ENCODE measurements around the gene PJA1.

PJA1 gene

DNA sequence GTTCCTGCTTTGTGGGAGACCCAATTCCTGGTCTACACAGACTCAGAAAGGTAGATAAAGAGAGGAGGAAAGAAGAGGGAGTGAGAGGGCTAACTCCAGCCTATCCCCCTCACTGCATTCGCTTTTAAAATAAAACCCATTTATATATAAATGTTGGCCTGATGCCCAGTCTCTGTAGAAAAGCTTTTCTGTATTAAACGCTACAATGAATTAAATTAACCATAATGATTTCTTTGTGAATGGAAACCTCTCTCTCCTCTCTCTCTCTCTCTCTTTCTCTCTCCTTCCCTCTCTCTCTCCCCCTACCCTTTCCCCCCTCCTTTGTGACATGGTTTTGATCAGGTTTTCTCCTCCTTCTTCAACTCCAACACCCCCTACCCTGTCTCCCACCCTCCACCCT lies 34.8 kb downstream of the PJA1 start:
- DNase-seq (ENCODE audit: low read depth): no peak
- TF ChIP-seq, protein P1, sequence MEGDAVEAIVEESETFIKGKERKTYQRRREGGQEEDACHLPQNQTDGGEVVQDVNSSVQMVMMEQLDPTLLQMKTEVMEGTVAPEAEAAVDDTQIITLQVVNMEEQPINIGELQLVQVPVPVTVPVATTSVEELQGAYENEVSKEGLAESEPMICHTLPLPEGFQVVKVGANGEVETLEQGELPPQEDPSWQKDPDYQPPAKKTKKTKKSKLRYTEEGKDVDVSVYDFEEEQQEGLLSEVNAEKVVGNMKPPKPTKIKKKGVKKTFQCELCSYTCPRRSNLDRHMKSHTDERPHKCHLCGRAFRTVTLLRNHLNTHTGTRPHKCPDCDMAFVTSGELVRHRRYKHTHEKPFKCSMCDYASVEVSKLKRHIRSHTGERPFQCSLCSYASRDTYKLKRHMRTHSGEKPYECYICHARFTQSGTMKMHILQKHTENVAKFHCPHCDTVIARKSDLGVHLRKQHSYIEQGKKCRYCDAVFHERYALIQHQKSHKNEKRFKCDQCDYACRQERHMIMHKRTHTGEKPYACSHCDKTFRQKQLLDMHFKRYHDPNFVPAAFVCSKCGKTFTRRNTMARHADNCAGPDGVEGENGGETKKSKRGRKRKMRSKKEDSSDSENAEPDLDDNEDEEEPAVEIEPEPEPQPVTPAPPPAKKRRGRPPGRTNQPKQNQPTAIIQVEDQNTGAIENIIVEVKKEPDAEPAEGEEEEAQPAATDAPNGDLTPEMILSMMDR (IDR thresholded peaks at IDR 0.05; ENCODE audit: control insufficient read depth, extremely low read depth, insufficient read depth): no peak
- H3K4me3 ChIP-seq (ENCODE audit: low read depth, low read length): no peak overlapping the region

DNA sequence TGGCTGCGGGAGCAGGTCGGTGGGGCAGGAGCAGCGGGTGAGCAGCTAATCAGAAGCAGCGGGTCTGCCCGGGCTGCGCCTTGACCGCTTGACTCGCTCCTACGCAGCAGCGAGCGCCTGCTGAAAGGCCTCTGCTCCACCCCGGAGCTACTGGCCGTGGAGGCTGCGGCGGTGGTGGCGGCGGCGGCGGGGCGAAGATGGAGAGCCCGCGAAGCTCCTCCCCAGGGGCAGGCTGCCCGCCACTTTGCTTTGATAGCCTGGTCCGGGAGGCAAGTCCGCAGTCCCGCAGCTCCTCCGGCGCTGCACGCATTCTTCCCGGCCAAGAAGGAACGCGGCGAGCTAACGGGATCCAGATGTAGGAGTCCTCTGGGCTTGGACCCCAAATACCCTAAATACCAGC lies 36.7 kb downstream of the PJA1 start:
- no peak for DNase-seq (ENCODE audit: low read depth)
- TF ChIP-seq, protein P1 (IDR thresholded peaks at IDR 0.05; ENCODE audit: control insufficient read depth, extremely low read depth, insufficient read depth): no peak
- H3K4me3 ChIP-seq (ENCODE audit: low read depth, low read length): no peak overlapping the region

GRCh38 chrX:69127466-69127865 lies 37.8 kb downstream of the PJA1 start:
- TF ChIP-seq, protein P1 (IDR thresholded peaks at IDR 0.05; ENCODE audit: control insufficient read depth, extremely low read depth, insufficient read depth): no peak
- H3K4me3 ChIP-seq (ENCODE audit: low read depth, low read length): no peak overlapping the region
- no peak for DNase-seq (ENCODE audit: low read depth)

DNA sequence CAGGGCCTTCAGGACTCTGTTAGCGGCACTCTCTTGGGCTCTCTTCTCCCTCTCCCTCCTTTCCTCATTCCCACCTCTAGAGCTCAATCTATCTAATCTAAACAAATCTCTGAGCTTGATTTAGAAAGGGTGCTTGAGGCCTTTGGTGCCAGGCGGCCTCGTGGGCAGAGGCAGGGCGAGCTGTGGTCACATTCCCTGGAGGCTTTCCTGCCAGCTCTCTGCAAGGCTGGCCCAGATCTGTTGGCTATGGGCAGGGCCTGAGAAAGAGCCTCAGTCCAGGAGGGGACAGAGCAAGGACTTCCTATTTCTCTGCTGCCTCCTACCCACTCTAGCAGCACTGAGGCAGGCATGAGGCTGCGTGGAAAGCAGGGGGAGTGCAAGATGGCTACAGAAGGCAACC lies 38.6 kb downstream of the PJA1 start:
- H3K4me3 ChIP-seq (ENCODE audit: low read depth, low read length): no peak overlapping the region
- DNase-seq (ENCODE audit: low read depth): no peak
- TF ChIP-seq, protein P1 (IDR thresholded peaks at IDR 0.05; ENCODE audit: control insufficient read depth, extremely low read depth, insufficient read depth): no peak

DNA sequence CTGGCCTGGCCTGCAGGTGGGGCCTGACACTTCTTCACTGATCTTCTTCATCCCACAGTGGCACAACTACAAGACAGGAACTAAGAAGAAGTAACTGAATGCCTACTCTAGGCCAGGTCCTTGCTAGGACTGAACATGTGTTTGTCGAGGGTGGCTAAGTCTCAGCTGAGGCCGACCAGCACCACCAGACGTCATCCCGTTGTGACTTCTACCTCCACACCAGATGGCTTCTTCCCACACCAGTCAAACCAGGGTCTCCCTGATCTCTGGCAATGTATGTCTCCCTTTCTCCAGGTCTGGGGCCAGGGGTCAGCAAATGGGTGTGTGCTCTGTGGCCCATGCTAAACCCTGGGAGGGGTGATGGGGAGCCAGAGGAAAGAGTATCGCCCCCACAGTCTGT lies 40.2 kb downstream of the PJA1 start:
- TF ChIP-seq, protein P1 (IDR thresholded peaks at IDR 0.05; ENCODE audit: control insufficient read depth, extremely low read depth, insufficient read depth): no peak
- DNase-seq (ENCODE audit: low read depth): no peak
- H3K4me3 ChIP-seq (ENCODE audit: low read depth, low read length): no peak overlapping the region

GRCh38 chrX:69124108-69124507 lies 41.1 kb downstream of the PJA1 start:
- TF ChIP-seq, protein P1 (IDR thresholded peaks at IDR 0.05; ENCODE audit: control insufficient read depth, extremely low read depth, insufficient read depth): no peak

GRCh38 chrX:69123481-69123880 lies 41.8 kb downstream of the PJA1 start:
- TF ChIP-seq, protein P1 (IDR thresholded peaks at IDR 0.05; ENCODE audit: control insufficient read depth, extremely low read depth, insufficient read depth): no peak

More at GRCh38 chrX:69124108-69124507, 41.1 kb downstream of the PJA1 start:
- no peak for DNase-seq (ENCODE audit: low read depth)
- no peak overlapping the region for H3K4me3 ChIP-seq (ENCODE audit: low read depth, low read length)

More at GRCh38 chrX:69123481-69123880, 41.8 kb downstream of the PJA1 start:
- no peak overlapping the region for H3K4me3 ChIP-seq (ENCODE audit: low read depth, low read length)
- DNase-seq (ENCODE audit: low read depth): no peak

All from LNCaP clone FGC (cell line).